HFFc6 (cell line): ENCODE results near the gene TEAD3. TPM values are rescaled to one million over a fixed set of nuclear protein-coding genes. Genes with fewer than 3 reads are reported as not detected.
"Not testable (repeated sequence)": the region's sequence is repeated elsewhere in the genome, so short reads cannot be mapped to it uniquely, and the experiment has no call there.

Experiments
- DNase-seq: peaks from one replicate; pipeline ENCODE4 v3.0.0-alpha.2; 2018
- H3K27ac Mint-ChIP-seq: 2 replicates; pipeline ENCODE4 v1.8.0; 2020; ENCODE audit warnings: mild to moderate bottlenecking, mixed read lengths
- H3K27me3 Mint-ChIP-seq: 2 replicates; pipeline ENCODE4 v1.8.0; 2021; ENCODE audit warnings: mild to moderate bottlenecking, moderate library complexity, mixed read lengths; ENCODE audit not compliant: insufficient read depth
- H3K36me3 Mint-ChIP-seq: 2 replicates; pipeline ENCODE4 v1.8.0; 2021; ENCODE audit warnings: low read depth, mixed read lengths
- H3K4me1 Mint-ChIP-seq: 2 replicates; pipeline ENCODE4 v1.8.0; 2020; ENCODE audit warnings: low read depth, mixed read lengths
- H3K4me3 Mint-ChIP-seq: 2 replicates; pipeline ENCODE4 v1.8.0; 2020; ENCODE audit warnings: mild to moderate bottlenecking, moderate library complexity, mixed read lengths
- H3K9me3 Mint-ChIP-seq: 2 replicates; pipeline ENCODE4 v1.8.0; 2020; ENCODE audit warnings: mild to moderate bottlenecking, mixed read lengths
- total RNA-seq, 6 experiments: library from RNA; stranded (reverse); fragmentation: NEBNext Ultra II Directional; extraction: Animal tissue kit (Norgen Biotek cat#: 25700); gene quantifications; 2 replicates in 1 of 6; 3 replicates in 5 of 6; pipeline ENCODE4 v1.2.3, GENCODE V29; 2021
- TF ChIP-seq, protein P1 (sequence below): fragments of 200-600 bp; sonication (generic); IDR thresholded peaks from 2 replicates; pipeline ENCODE4 v1.5.0; 2021; ENCODE audit warnings: antibody characterized with exemption, mild to moderate bottlenecking

The TEAD3 gene
- total RNA-seq, 6 experiments from 2014 or later, result 34.2 to 39.5 (median 36.5) TPM

DNA sequence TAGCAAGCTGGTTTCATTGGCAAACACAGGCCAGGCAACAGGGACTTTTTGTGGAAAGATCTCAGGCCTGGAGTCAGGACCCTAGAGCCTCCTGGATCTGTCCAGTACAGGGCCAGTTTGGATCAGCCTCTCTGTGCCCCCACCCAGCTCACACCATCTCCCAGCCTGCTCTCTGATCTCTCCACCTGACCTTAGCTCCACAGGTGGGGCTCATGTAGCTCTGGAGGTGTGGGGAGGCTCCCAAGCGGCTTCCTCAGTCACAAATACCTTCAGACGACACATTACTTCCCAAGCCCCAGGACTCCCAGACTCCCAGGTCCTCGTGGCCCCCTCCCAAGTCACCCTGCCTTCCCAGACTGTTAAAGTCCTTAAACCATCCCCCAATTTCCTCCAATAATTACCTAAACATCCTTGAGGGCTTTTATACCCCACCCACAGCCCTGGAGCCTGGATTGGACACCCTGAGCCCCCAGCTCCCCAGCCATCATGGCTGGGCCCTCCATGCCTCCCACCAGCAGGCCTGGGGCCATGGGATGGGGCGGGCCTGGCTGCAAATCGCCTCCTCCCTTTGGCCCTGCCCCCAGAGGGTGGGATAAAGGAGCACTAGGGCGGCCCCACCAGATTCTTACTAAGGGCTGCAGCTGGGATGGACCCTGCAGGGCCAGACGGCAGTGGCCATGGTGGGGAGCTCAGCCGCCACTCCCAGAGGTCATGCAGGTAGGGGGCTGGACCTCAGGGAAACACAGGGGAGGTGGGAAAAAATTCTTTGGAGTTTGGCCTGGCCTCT lies 60.6 kb downstream of the TEAD3 start:
- no peaks in the 10 kb centered on the region; the same call in 1 of the 2 replicates for H3K27me3 Mint-ChIP-seq
- TF ChIP-seq, protein P1, sequence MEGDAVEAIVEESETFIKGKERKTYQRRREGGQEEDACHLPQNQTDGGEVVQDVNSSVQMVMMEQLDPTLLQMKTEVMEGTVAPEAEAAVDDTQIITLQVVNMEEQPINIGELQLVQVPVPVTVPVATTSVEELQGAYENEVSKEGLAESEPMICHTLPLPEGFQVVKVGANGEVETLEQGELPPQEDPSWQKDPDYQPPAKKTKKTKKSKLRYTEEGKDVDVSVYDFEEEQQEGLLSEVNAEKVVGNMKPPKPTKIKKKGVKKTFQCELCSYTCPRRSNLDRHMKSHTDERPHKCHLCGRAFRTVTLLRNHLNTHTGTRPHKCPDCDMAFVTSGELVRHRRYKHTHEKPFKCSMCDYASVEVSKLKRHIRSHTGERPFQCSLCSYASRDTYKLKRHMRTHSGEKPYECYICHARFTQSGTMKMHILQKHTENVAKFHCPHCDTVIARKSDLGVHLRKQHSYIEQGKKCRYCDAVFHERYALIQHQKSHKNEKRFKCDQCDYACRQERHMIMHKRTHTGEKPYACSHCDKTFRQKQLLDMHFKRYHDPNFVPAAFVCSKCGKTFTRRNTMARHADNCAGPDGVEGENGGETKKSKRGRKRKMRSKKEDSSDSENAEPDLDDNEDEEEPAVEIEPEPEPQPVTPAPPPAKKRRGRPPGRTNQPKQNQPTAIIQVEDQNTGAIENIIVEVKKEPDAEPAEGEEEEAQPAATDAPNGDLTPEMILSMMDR, result no peak
- H3K4me1 Mint-ChIP-seq, result no peaks in the 10 kb centered on the region
- H3K27ac Mint-ChIP-seq, result no peak overlapping the region
- no peaks in the 10 kb centered on the region for H3K36me3 Mint-ChIP-seq
- no peak for DNase-seq
- no peaks in the 10 kb centered on the region for H3K9me3 Mint-ChIP-seq
- H3K4me3 Mint-ChIP-seq, result no peak overlapping the region

DNA sequence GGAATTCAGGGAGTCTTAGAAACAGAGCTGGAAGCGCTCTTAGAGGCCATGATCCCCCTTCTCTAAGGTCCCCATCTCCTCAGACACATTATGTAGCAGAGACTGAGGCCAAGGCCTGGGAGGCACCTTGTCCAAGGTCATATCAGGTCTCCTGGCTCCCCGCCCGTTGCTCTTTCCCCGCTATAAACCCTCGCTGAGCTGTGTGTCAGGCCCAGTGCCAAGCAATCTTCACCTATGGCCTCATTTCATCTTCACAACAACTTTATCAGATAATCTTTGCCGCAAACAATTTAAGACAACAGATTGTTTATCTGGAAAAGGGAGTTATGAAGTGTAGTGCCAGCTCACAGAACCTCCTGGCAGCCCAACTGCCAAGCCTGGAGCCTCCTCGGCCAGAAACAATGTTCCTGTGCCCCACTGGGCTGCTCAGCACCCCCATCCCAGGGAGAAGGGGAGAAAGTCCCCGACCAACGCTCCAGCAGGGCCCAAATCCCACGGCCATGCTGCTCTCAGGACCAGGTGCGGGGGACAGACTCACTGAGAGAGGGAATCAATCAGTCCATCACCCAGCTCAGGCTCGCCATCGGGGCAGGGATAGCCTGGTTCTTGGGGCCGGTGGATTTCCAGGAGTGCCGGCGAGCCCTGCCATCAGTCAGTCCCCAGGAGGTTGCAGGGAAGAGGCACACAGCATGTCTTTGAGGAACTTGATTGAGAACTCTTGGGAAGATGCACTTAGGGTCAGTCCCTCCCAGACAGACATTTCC lies 61.6 kb downstream of the TEAD3 start:
- no peak overlapping the region for H3K4me3 Mint-ChIP-seq
- H3K27me3 Mint-ChIP-seq, result no peaks in the 10 kb centered on the region; the same call in 1 of the 2 replicates
- H3K4me1 Mint-ChIP-seq, result no peaks in the 10 kb centered on the region
- TF ChIP-seq, protein P1, result no peak
- H3K36me3 Mint-ChIP-seq, result peaks cover 2% of the 10 kb centered on the region; the same call in 1 of the 2 replicates
- no peaks in the 10 kb centered on the region for H3K9me3 Mint-ChIP-seq
- no peak overlapping the region for H3K27ac Mint-ChIP-seq
- DNase-seq, result no peak

DNA sequence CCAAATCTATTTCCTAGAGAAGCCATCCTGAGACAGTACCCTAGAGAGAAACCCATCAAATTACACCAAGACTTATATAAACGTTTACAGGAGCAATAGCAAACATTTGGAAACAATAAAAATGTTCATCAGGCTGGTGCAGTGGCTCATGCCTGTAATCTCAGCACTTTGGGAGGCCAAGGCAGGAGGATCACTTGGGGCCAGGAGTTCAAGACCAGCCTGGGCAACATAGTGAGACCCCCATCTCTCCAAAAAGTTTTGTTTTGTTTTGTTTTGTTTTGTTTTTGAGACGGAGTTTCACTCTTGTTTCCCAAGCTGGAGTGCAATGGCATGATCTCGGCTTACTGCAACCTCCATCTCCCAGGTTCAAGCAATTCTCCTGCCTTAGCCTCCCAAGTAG lies 64.2 kb downstream of the TEAD3 start:
- not testable (repeated sequence) for DNase-seq, H3K27ac Mint-ChIP-seq, H3K4me3 Mint-ChIP-seq, H3K27me3 Mint-ChIP-seq
- Mint-ChIP-seq H3K36me3 (peaks cover 22% of the 10 kb centered on the region), H3K4me1 (peaks cover 17% of the 10 kb centered on the region), H3K9me3 (peaks cover 15% of the 10 kb centered on the region)

DNA sequence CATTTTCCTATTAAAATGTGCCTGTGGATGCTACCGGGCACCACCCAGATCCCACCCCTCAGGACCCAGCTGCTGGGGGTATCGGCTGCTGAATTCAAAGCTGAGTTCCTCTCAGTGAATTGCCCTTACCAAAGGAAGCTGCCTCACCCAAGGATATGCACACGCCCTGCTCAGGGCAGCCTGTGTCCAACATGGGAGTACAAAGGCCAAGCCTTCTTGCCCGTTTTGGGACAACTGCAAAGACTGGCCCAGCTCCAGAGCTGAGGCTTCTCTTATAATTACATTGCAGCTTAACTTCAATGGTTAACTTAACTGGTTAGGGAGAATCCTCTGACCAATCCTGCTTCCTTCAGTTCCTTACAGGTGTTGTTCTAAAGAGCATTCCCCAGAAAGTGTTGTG lies 64.6 kb downstream of the TEAD3 start:
- H3K9me3 Mint-ChIP-seq, result peaks cover 15% of the 10 kb centered on the region
- peaks cover 21% of the 10 kb centered on the region for H3K4me1 Mint-ChIP-seq
- peaks cover 2% of the 10 kb centered on the region for H3K27me3 Mint-ChIP-seq
- peaks cover 22% of the 10 kb centered on the region for H3K36me3 Mint-ChIP-seq
- TF ChIP-seq, protein P1, result no peak
- no peak overlapping the region for H3K27ac Mint-ChIP-seq
- DNase-seq, result no peak
- no peak overlapping the region for H3K4me3 Mint-ChIP-seq

DNA sequence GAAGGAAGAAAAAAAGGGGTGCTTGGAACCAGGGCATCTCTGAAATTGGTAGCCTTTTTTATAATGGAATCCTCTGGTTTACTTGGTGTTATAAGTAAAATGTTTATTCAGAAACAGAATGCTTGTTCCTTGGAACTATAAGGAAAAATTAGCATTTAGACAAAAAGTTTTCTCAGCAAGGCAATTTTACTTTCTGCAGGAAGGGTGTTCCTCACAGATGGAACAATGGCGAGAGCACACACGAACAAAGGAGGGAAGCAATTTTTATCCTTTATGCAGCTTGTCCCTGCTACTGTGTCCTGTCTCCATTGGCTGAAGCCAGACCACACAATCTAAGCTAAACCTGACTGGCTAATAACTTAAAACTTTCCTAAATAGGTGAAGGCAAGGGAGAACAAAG lies 67.4 kb downstream of the TEAD3 start:
- H3K36me3 Mint-ChIP-seq, result peaks cover 35% of the 10 kb centered on the region
- H3K27me3 Mint-ChIP-seq, result peaks cover 2% of the 10 kb centered on the region
- H3K4me1 Mint-ChIP-seq, result peaks cover 49% of the 10 kb centered on the region

More for the DNA sequence above, 67.4 kb downstream of the TEAD3 start:
- TF ChIP-seq, protein P1, result no peak
- Mint-ChIP-seq H3K27ac (peak overlapping the region; percentile 90; the same call in 1 of the 2 replicates), H3K4me3 (no peak overlapping the region), H3K9me3 (peaks cover 15% of the 10 kb centered on the region)
- no peak for DNase-seq
